ENCODE results near the gene SETX.

The SETX gene

DNA sequence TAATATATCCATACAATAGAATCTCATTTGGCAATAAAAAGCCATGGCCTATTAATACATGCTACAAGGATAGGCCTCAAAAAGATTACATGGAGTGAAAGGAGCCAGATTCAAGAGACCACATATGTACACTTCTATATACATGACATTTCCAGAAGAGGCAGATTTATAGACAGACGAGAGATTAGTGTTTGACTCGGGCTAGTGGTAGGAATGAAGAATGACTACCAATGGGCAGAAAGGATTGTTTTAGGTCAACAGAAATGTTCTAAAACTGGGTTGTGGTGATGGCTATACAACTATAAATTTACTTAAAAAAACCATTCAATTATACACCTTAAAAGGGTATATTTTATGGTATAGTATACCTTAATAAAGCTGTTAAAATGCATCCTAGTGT lies 41.9 kb downstream of the SETX start:
- Histone ChIP-seq H3K36me3 (ENCODE audit: control insufficient read depth, insufficient read depth, low read length) (peaks cover 80% of the 10 kb centered on the region), H3K9me3 (ENCODE audit: control insufficient read depth, insufficient read depth, low read length) (no peaks in the 10 kb centered on the region), H3K27ac (ENCODE audit: low read depth, low read length) (no peak overlapping the region), H3K4me3 (ENCODE audit: low read depth, low read length) (no peak overlapping the region), H3K4me1 (ENCODE audit: control insufficient read depth, insufficient read depth, low read length) (no peaks in the 10 kb centered on the region), H3K27me3 (ENCODE audit: control insufficient read depth, insufficient read depth, low read length) (no peaks in the 10 kb centered on the region), H3K9ac (ENCODE audit: low read depth, low read length) (no peak overlapping the region)

GRCh38 chr9:132312426-132312825 lies 42.4 kb downstream of the SETX start:
- H3K27ac ChIP-seq (ENCODE audit: low read depth, low read length), result no peak overlapping the region
- no peak overlapping the region for H3K4me3 ChIP-seq (ENCODE audit: low read depth, low read length)
- peaks cover 78% of the 10 kb centered on the region for H3K36me3 ChIP-seq (ENCODE audit: control insufficient read depth, insufficient read depth, low read length)
- H3K4me1 ChIP-seq (ENCODE audit: control insufficient read depth, insufficient read depth, low read length), result no peaks in the 10 kb centered on the region
- H3K9ac ChIP-seq (ENCODE audit: low read depth, low read length), result no peak overlapping the region
- no peaks in the 10 kb centered on the region for H3K9me3 ChIP-seq (ENCODE audit: control insufficient read depth, insufficient read depth, low read length)
- H3K27me3 ChIP-seq (ENCODE audit: control insufficient read depth, insufficient read depth, low read length), result no peaks in the 10 kb centered on the region

- H3K27ac ChIP-seq (ENCODE audit: low read depth, low read length), result no peak overlapping the region
- H3K9ac ChIP-seq (ENCODE audit: low read depth, low read length), result no peak overlapping the region
- no peaks in the 10 kb centered on the region for H3K4me1 ChIP-seq (ENCODE audit: control insufficient read depth, insufficient read depth, low read length)
- no peak overlapping the region for H3K4me3 ChIP-seq (ENCODE audit: low read depth, low read length)
- no peaks in the 10 kb centered on the region for H3K9me3 ChIP-seq (ENCODE audit: control insufficient read depth, insufficient read depth, low read length)
- H3K27me3 ChIP-seq (ENCODE audit: control insufficient read depth, insufficient read depth, low read length), result no peaks in the 10 kb centered on the region
- H3K36me3 ChIP-seq (ENCODE audit: control insufficient read depth, insufficient read depth, low read length), result peaks cover 78% of the 10 kb centered on the region
Measured at GRCh38 chr9:132311978-132312377, 42.8 kb downstream of the SETX start.

DNA sequence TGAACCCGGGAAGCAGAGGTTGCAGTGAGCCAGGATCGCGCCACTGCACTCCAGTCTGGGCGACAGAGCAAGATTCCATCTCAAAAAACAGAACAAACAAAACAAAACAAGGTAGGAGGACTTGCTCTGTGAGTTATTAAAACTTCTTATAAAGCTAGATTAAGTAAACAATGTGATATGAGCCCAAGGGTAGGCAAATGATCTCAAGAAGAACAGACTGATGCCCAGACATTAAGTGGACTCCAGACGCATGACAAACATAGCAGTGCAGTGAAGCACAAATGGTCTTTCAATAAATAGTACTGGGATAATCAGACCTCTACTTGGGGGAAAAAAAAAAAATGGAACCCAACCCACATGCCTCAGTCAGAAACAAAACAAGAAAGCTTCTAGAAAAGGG lies 45.7 kb downstream of the SETX start:
- no peaks in the 10 kb centered on the region for H3K4me1 ChIP-seq (ENCODE audit: control insufficient read depth, insufficient read depth, low read length)
- no peak overlapping the region for H3K27ac ChIP-seq (ENCODE audit: low read depth, low read length)
- no peak overlapping the region for H3K4me3 ChIP-seq (ENCODE audit: low read depth, low read length)
- H3K27me3 ChIP-seq (ENCODE audit: control insufficient read depth, insufficient read depth, low read length), result no peaks in the 10 kb centered on the region
- no peak overlapping the region for H3K9ac ChIP-seq (ENCODE audit: low read depth, low read length)
- peaks cover 72% of the 10 kb centered on the region for H3K36me3 ChIP-seq (ENCODE audit: control insufficient read depth, insufficient read depth, low read length)
- H3K9me3 ChIP-seq (ENCODE audit: control insufficient read depth, insufficient read depth, low read length), result no peaks in the 10 kb centered on the region

DNA sequence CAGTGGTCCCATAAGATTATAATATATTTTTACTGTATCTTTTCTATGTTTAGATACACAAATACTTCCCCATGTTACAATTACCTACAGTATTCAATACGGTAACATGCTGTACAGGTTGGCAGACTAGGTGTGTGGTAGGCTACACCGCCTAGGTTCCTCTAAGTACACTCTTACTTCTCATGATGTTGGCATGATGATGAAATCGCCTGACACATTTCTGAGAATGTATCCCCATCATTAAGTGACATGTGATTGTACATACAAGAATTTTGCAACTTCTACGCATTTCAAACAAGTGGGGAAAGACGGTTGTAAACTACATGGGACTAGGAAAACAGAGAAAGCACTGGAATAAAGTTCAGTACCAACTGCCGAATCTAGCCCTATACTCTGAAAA lies 53.3 kb downstream of the SETX start:
- peaks cover 69% of the 10 kb centered on the region for H3K36me3 ChIP-seq (ENCODE audit: control insufficient read depth, insufficient read depth, low read length)
- no peaks in the 10 kb centered on the region for H3K9me3 ChIP-seq (ENCODE audit: control insufficient read depth, insufficient read depth, low read length)
- H3K4me1 ChIP-seq (ENCODE audit: control insufficient read depth, insufficient read depth, low read length), result peaks cover 9% of the 10 kb centered on the region; the same call in 1 of the 2 replicates
- H3K4me3 ChIP-seq (ENCODE audit: low read depth, low read length), result no peak overlapping the region
- no peak overlapping the region for H3K9ac ChIP-seq (ENCODE audit: low read depth, low read length)
- H3K27ac ChIP-seq (ENCODE audit: low read depth, low read length), result no peak overlapping the region
- H3K27me3 ChIP-seq (ENCODE audit: control insufficient read depth, insufficient read depth, low read length), result no peaks in the 10 kb centered on the region

- no peaks in the 10 kb centered on the region for H3K9me3 ChIP-seq (ENCODE audit: control insufficient read depth, insufficient read depth, low read length)
- H3K36me3 ChIP-seq (ENCODE audit: control insufficient read depth, insufficient read depth, low read length), result peaks cover 82% of the 10 kb centered on the region
- no peak overlapping the region for H3K4me3 ChIP-seq (ENCODE audit: low read depth, low read length)
- no peaks in the 10 kb centered on the region for H3K27me3 ChIP-seq (ENCODE audit: control insufficient read depth, insufficient read depth, low read length)
- no peak overlapping the region for H3K9ac ChIP-seq (ENCODE audit: low read depth, low read length)
- peaks cover 15% of the 10 kb centered on the region; the same call in 1 of the 2 replicates for H3K4me1 ChIP-seq (ENCODE audit: control insufficient read depth, insufficient read depth, low read length)
- no peak overlapping the region for H3K27ac ChIP-seq (ENCODE audit: low read depth, low read length)
Measured at GRCh38 chr9:132299221-132299620, 55.6 kb downstream of the SETX start.

GRCh38 chr9:132295181-132295580 lies 59.6 kb downstream of the SETX start:
- peaks cover 15% of the 10 kb centered on the region; the same call in 1 of the 2 replicates for H3K4me1 ChIP-seq (ENCODE audit: control insufficient read depth, insufficient read depth, low read length)
- H3K9ac ChIP-seq (ENCODE audit: low read depth, low read length), result no peak overlapping the region
- no peak overlapping the region for H3K27ac ChIP-seq (ENCODE audit: low read depth, low read length)
- no peaks in the 10 kb centered on the region for H3K9me3 ChIP-seq (ENCODE audit: control insufficient read depth, insufficient read depth, low read length)
- peaks cover 78% of the 10 kb centered on the region for H3K36me3 ChIP-seq (ENCODE audit: control insufficient read depth, insufficient read depth, low read length)
- no peak overlapping the region for H3K4me3 ChIP-seq (ENCODE audit: low read depth, low read length)
- H3K27me3 ChIP-seq (ENCODE audit: control insufficient read depth, insufficient read depth, low read length), result no peaks in the 10 kb centered on the region

- no peaks in the 10 kb centered on the region for H3K27me3 ChIP-seq (ENCODE audit: control insufficient read depth, insufficient read depth, low read length)
- H3K9ac ChIP-seq (ENCODE audit: low read depth, low read length), result no peak overlapping the region
- peaks cover 15% of the 10 kb centered on the region; the same call in 1 of the 2 replicates for H3K4me1 ChIP-seq (ENCODE audit: control insufficient read depth, insufficient read depth, low read length)
- peaks cover 68% of the 10 kb centered on the region for H3K36me3 ChIP-seq (ENCODE audit: control insufficient read depth, insufficient read depth, low read length)
- no peak overlapping the region for H3K4me3 ChIP-seq (ENCODE audit: low read depth, low read length)
- no peak overlapping the region for H3K27ac ChIP-seq (ENCODE audit: low read depth, low read length)
- no peaks in the 10 kb centered on the region for H3K9me3 ChIP-seq (ENCODE audit: control insufficient read depth, insufficient read depth, low read length)
Measured at GRCh38 chr9:132293145-132293721, 61.6 kb downstream of the SETX start.

GRCh38 chr9:132288966-132289365 lies 65.8 kb downstream of the SETX start:
- no peaks in the 10 kb centered on the region for H3K4me1 ChIP-seq (ENCODE audit: control insufficient read depth, insufficient read depth, low read length)
- no peaks in the 10 kb centered on the region for H3K9me3 ChIP-seq (ENCODE audit: control insufficient read depth, insufficient read depth, low read length)
- no peak overlapping the region for H3K9ac ChIP-seq (ENCODE audit: low read depth, low read length)
- no peak overlapping the region for H3K27ac ChIP-seq (ENCODE audit: low read depth, low read length)
- H3K4me3 ChIP-seq (ENCODE audit: low read depth, low read length), result no peak overlapping the region
- H3K36me3 ChIP-seq (ENCODE audit: control insufficient read depth, insufficient read depth, low read length), result peaks cover 60% of the 10 kb centered on the region
- H3K27me3 ChIP-seq (ENCODE audit: control insufficient read depth, insufficient read depth, low read length), result no peaks in the 10 kb centered on the region

- H3K36me3 ChIP-seq (ENCODE audit: control insufficient read depth, insufficient read depth, low read length), result peaks cover 65% of the 10 kb centered on the region
Measured at GRCh38 chr9:132288361-132288760, 66.4 kb downstream of the SETX start.

GRCh38 chr9:132287256-132287760 lies 67.5 kb downstream of the SETX start:
- H3K27me3 ChIP-seq (ENCODE audit: control insufficient read depth, insufficient read depth, low read length), result no peaks in the 10 kb centered on the region
- no peak overlapping the region for H3K9ac ChIP-seq (ENCODE audit: low read depth, low read length)
- no peak overlapping the region for H3K27ac ChIP-seq (ENCODE audit: low read depth, low read length)
- H3K9me3 ChIP-seq (ENCODE audit: control insufficient read depth, insufficient read depth, low read length), result no peaks in the 10 kb centered on the region
- no peaks in the 10 kb centered on the region for H3K4me1 ChIP-seq (ENCODE audit: control insufficient read depth, insufficient read depth, low read length)
- no peak overlapping the region for H3K4me3 ChIP-seq (ENCODE audit: low read depth, low read length)
- H3K36me3 ChIP-seq (ENCODE audit: control insufficient read depth, insufficient read depth, low read length), result peaks cover 68% of the 10 kb centered on the region

More at GRCh38 chr9:132288361-132288760, 66.4 kb downstream of the SETX start:
- Histone ChIP-seq H3K4me3 (ENCODE audit: low read depth, low read length) (no peak overlapping the region), H3K9me3 (ENCODE audit: control insufficient read depth, insufficient read depth, low read length) (no peaks in the 10 kb centered on the region), H3K4me1 (ENCODE audit: control insufficient read depth, insufficient read depth, low read length) (no peaks in the 10 kb centered on the region), H3K27me3 (ENCODE audit: control insufficient read depth, insufficient read depth, low read length) (no peaks in the 10 kb centered on the region), H3K9ac (ENCODE audit: low read depth, low read length) (no peak overlapping the region), H3K27ac (ENCODE audit: low read depth, low read length) (no peak overlapping the region)

All from HUES48 (cell line).